ENCODE results near the gene RALY. TPM values are rescaled to one million over a fixed set of nuclear protein-coding genes. Genes with fewer than 3 reads are reported as not detected.
A peak's percentile ranks its signal among the peaks of the same experiment; 100 is the strongest.
"Not testable (repeated sequence)": the region's sequence is repeated elsewhere in the genome, so short reads cannot be mapped to it uniquely, and the experiment has no call there.

The RALY gene
- total RNA-seq, 1 experiment from 2014 or later, result 99.9 TPM

GRCh38 chr20:34127792-34128191 lies 134.1 kb downstream of the RALY start:
- no peak for DNase-seq (ENCODE audit: extremely low read depth, low read depth)

GRCh38 chr20:34129518-34130162 lies 135.9 kb downstream of the RALY start:
- DNase-seq (ENCODE audit: extremely low read depth, low read depth), result peak; percentile 82

GRCh38 chr20:34131491-34131890 lies 137.8 kb downstream of the RALY start:
- no peak for DNase-seq (ENCODE audit: extremely low read depth, low read depth)

- DNase-seq (ENCODE audit: extremely low read depth, low read depth), result not testable (repeated sequence)
Observed at GRCh38 chr20:34132491-34132890, 138.8 kb downstream of the RALY start.

GRCh38 chr20:34132943-34133342 lies 139.2 kb downstream of the RALY start:
- DNase-seq (ENCODE audit: extremely low read depth, low read depth), result not testable (repeated sequence)

GRCh38 chr20:34133365-34133860 lies 139.7 kb downstream of the RALY start:
- DNase-seq (ENCODE audit: extremely low read depth, low read depth), result not testable (repeated sequence)

Small RNA genes within 50 kb of the gene (small RNA-seq; reads per million reads assigned to genes)
- gene MIR4755, result 0 to 0.18 reads per million in 2 experiments

Other genes starting within 250 kb of the RALY start
- gene CHMP4B, start 182.6 kb upstream of the RALY start, total RNA-seq (2014; rRNA removed; shearing (Covaris generic)), result 22.6 and 26.6 TPM in 2 replicates
- 257 and 265 TPM in 2 replicates for gene EIF2S2, start 118.3 kb downstream of the RALY start, total RNA-seq (2014; rRNA removed; shearing (Covaris generic))
- gene ASIP, start 247.5 kb downstream of the RALY start, total RNA-seq (2014; rRNA removed; shearing (Covaris generic)), result not detected in 2 replicates

Measured in NCI-H460 (cell line).